ENCODE data around the gene AGPS.
"Not testable (repeated sequence)": the region's sequence is repeated elsewhere in the genome, so short reads cannot be mapped to it uniquely, and the experiment has no call there.

AGPS gene

GRCh38 chr2:177424120-177424519, 31.5 kb downstream of the AGPS start:
- DNase-seq, result not testable (repeated sequence)

- not testable (repeated sequence) for DNase-seq
These were observed 32.0 kb downstream of the AGPS start for GRCh38 chr2:177424620-177425019.

- no peak for DNase-seq
These were observed 34.7 kb downstream of the AGPS start for GRCh38 chr2:177427316-177427715.

- DNase-seq, result not testable (repeated sequence)
These were observed 35.4 kb downstream of the AGPS start for GRCh38 chr2:177427936-177428335.

GRCh38 chr2:177429688-177430325, 37.2 kb downstream of the AGPS start:
- no peak for DNase-seq

GRCh38 chr2:177430411-177430810, 37.8 kb downstream of the AGPS start:
- no peak for DNase-seq

- not testable (repeated sequence) for DNase-seq
These were observed 38.6 kb downstream of the AGPS start for GRCh38 chr2:177431111-177431725.

- no peak for DNase-seq
These were observed 40.1 kb downstream of the AGPS start for GRCh38 chr2:177432703-177433102.

- DNase-seq, result no peak
These were observed 40.8 kb downstream of the AGPS start for GRCh38 chr2:177433402-177433801.

- DNase-seq, result no peak
These were observed 41.9 kb downstream of the AGPS start for GRCh38 chr2:177434475-177434874.

GRCh38 chr2:177445200-177445599, 52.6 kb downstream of the AGPS start:
- no peak for DNase-seq

- no peak for DNase-seq
These were observed 55.5 kb downstream of the AGPS start for GRCh38 chr2:177448031-177448430.

- DNase-seq, result no peak
These were observed 56.6 kb downstream of the AGPS start for GRCh38 chr2:177449159-177449558.

GRCh38 chr2:177455187-177455586, 62.6 kb downstream of the AGPS start:
- no peak for DNase-seq

GRCh38 chr2:177459756-177460155, 67.2 kb downstream of the AGPS start:
- DNase-seq, result not testable (repeated sequence)

GRCh38 chr2:177460973-177461585, 68.5 kb downstream of the AGPS start:
- DNase-seq, result no peak

GRCh38 chr2:177464549-177464948, 72.0 kb downstream of the AGPS start:
- no peak for DNase-seq

- DNase-seq, result no peak
These were observed 73.0 kb downstream of the AGPS start for GRCh38 chr2:177465400-177466138.

GRCh38 chr2:177466337-177467195, 74.0 kb downstream of the AGPS start:
- no peak for DNase-seq

GRCh38 chr2:177467646-177468045, 75.1 kb downstream of the AGPS start:
- DNase-seq, result no peak

GRCh38 chr2:177471990-177472389, 79.4 kb downstream of the AGPS start:
- DNase-seq, result no peak

- no peak for DNase-seq
These were observed 81.7 kb downstream of the AGPS start for GRCh38 chr2:177474301-177474700.

- no peak for DNase-seq
These were observed 82.4 kb downstream of the AGPS start for GRCh38 chr2:177474998-177475397.
